Epithelial cell of esophagus (primary cell): ENCODE data around the gene HRNR.

Experiments used
- DNase-seq: peaks from one replicate; pipeline ENCODE4 v3.0.0; 2010; ENCODE audit warnings: low read depth
- H3K4me3 ChIP-seq: 2 replicates; pipeline ENCODE4 v1.5.1; 2011; ENCODE audit warnings: mild to moderate bottlenecking, low read length, control low read depth
- CTCF ChIP-seq: IDR thresholded peaks from 2 replicates; pipeline ENCODE4 v1.5.1; 2011; ENCODE audit warnings: low read depth, mild to moderate bottlenecking, low read length, control low read depth, inconsistent platforms; ENCODE audit not compliant: insufficient read depth; ENCODE audit errors: missing control alignments

HRNR gene

GRCh38 chr1:152188673-152189591, 35.1 kb downstream of the HRNR start:
- TF ChIP-seq CTCF, result peak; percentile 82
- DNase-seq, result peak; percentile 79

DNA sequence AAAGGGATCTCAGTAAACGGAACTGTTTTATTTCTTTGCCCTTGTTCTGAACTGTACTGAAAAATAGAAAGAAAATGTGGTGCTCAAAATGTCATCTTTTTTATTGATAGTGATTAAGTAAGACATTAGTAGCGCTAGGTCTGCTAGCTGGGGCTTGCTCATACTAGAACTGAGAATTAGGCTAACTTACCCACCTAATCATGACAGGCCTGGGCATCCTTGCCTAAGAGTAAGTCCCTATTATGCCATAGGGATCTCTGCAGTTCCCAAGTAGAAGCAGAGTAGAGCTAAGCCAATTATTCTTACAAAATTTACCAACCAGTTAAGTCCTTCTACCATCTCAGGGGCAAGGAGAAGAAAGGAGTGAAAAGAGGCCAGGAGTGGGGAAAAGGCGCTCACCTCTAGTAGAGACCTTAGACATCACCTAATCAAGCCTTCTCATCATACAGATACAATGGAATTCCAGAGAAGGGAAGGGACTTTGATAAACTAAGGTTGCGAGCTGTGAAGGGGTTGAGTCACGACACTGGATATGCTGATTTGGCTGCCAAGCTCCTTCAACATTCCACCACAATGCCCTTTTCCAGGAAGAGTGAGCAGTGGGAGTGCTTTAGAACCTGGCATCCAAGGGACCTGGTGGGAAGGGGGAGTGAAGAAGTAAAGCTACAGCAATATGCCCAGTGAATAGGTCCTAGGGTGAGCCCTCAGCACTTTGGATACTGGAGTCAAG, 37.3 kb downstream of the HRNR start:
- TF ChIP-seq CTCF, result no peak

More at GRCh38 chr1:152188673-152189591, 35.1 kb downstream of the HRNR start:
- peak overlapping the region; percentile 30 for H3K4me3 ChIP-seq

DNA sequence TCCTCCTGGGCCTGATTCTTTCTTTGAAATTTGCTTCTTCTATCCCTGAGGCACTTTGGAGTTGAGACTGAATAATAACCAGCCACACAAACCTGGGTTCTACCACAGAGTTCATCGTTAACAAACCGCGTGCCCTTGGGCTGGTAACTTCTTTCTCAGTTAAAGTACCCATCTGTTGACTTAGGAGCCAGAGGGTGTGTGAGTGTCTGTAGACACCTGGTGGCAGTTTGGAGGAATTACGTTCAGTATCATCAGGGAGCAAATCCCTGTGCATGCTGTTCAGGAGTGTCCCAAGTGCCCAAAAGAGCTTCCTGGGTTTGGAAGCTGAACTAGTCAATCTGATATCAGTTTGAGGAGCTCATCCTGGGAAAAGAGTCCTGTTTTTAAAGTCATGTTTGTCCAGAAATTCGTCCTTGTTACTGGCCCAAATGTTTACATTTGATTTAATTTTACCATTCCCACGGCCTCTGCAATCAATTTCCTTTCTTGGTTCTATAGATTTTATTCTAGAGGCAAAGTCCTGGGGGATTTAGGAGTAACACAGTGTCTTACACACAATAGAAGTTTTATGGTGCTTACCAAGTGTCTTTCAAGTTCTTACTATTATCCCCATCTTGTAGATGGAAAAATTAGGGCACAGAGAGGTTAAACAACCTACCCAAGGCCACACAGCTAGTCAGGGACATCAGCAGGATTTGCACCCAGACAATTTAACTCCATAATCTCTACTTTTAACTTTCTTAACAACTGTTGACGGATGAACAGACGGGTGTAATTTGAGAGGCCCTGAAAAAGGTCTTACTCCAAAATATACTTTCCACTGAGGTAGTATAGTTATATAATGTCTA, 38.2 kb downstream of the HRNR start:
- no peak overlapping the region for H3K4me3 ChIP-seq
- TF ChIP-seq CTCF, result peak; percentile 91
- peak; percentile 78 for DNase-seq

More for the DNA sequence above, 37.3 kb downstream of the HRNR start:
- no peak overlapping the region for H3K4me3 ChIP-seq
- peak; percentile 73 for DNase-seq

GRCh38 chr1:152182944-152183361, 41.0 kb downstream of the HRNR start:
- peak; percentile 97 for DNase-seq
- no peak for TF ChIP-seq CTCF
- no peak overlapping the region for H3K4me3 ChIP-seq

- DNase-seq, result peak; percentile 70
- peak; percentile 74 for TF ChIP-seq CTCF
- no peak overlapping the region for H3K4me3 ChIP-seq
Observed at GRCh38 chr1:152182431-152182830, 41.6 kb downstream of the HRNR start.

DNA sequence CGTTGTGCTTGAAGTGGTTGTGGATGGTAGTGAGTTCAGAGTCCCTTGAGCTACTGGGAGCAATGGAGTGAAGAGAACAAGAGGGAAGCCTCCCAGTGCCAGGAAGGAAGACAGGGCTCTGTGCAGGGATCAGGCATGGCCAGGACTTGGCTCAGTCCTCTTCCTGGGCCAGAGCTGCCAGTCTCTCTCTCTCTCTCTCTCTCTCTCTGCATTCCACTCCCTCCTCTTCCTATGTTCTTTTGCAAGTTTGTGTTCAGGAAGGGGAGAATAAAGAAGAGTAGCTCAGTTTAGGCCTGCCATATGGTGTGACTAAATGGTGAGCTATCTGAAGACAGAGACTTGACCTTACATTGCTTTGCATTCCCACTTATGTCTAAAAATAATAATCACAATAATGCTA, 44.4 kb downstream of the HRNR start:
- no peak overlapping the region for H3K4me3 ChIP-seq
- no peak for TF ChIP-seq CTCF
- peak; percentile 62 for DNase-seq
